Epithelial cell of esophagus (primary cell): ENCODE measurements around the gene EVL.
"Not testable (repeated sequence)": the region's sequence is repeated elsewhere in the genome, so short reads cannot be mapped to it uniquely, and the experiment has no call there.

Experiments used
- DNase-seq: peaks from one replicate; pipeline ENCODE4 v3.0.0; 2010; ENCODE audit warnings: low read depth
- H3K4me3 ChIP-seq: 2 replicates; pipeline ENCODE4 v1.5.1; 2011; ENCODE audit warnings: mild to moderate bottlenecking, low read length, control low read depth
- TF ChIP-seq, protein P1 (sequence below): IDR thresholded peaks from 2 replicates; pipeline ENCODE4 v1.5.1; 2011; ENCODE audit warnings: low read depth, mild to moderate bottlenecking, low read length, control low read depth, inconsistent platforms; ENCODE audit not compliant: insufficient read depth; ENCODE audit errors: missing control alignments

EVL gene

DNA sequence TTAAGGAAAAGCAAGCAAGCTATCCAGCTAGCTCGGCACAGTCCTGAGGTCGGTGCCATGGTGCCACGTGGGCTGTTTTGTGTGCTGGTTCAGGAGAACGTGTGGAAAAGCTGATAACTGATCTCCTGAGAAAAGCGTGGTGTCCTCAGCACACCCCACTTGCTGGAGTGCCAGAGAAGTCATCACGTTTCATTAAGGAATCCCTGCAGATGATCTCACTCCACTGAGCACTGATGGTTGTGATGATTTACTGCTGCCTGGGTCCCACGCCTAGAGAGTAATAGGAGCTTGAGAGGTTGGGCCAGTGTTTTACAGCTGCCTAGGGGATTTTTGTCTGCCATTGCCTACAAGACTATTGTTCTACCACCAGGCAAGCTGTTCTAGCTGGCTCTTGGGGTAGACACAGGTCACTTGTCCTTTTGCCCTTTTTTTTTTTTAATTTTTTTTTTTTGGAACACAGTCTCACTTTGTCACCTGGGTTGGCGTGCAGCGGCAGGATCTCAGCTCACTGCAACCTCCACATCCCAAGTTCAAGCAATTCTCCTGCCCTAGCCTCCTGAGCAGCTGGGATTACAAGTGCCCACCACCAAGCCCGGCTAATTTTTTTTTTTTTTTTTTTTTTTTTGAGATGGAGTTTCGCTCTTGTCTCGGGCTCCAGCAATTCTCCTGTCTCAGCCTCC lies 42.3 kb upstream of the EVL start:
- TF ChIP-seq, protein P1, sequence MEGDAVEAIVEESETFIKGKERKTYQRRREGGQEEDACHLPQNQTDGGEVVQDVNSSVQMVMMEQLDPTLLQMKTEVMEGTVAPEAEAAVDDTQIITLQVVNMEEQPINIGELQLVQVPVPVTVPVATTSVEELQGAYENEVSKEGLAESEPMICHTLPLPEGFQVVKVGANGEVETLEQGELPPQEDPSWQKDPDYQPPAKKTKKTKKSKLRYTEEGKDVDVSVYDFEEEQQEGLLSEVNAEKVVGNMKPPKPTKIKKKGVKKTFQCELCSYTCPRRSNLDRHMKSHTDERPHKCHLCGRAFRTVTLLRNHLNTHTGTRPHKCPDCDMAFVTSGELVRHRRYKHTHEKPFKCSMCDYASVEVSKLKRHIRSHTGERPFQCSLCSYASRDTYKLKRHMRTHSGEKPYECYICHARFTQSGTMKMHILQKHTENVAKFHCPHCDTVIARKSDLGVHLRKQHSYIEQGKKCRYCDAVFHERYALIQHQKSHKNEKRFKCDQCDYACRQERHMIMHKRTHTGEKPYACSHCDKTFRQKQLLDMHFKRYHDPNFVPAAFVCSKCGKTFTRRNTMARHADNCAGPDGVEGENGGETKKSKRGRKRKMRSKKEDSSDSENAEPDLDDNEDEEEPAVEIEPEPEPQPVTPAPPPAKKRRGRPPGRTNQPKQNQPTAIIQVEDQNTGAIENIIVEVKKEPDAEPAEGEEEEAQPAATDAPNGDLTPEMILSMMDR = no peak
- DNase-seq = peak; percentile 27
- no peak overlapping the region for H3K4me3 ChIP-seq

DNA sequence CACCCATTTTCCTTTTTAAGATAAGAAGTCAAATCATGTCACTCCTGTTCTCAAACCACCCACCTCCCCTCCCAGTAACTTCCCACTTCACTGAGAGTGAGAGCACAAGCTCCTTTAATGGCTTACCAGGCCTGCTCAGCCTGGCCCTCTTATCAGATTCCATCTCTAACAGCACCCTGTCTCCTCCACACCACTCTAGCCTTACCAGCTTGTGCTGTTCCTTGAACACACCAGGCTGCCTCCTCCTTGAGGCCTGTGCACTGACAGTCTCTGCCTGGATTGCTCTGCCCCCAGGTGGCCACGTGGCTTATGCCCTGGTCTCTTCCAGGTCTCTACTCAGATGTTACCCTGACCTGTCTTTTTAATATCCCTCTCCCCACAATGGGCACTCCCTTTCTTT lies 40.1 kb upstream of the EVL start:
- peak; percentile 52 for DNase-seq
- TF ChIP-seq, protein P1 = peak; percentile 43
- no peak overlapping the region for H3K4me3 ChIP-seq

DNA sequence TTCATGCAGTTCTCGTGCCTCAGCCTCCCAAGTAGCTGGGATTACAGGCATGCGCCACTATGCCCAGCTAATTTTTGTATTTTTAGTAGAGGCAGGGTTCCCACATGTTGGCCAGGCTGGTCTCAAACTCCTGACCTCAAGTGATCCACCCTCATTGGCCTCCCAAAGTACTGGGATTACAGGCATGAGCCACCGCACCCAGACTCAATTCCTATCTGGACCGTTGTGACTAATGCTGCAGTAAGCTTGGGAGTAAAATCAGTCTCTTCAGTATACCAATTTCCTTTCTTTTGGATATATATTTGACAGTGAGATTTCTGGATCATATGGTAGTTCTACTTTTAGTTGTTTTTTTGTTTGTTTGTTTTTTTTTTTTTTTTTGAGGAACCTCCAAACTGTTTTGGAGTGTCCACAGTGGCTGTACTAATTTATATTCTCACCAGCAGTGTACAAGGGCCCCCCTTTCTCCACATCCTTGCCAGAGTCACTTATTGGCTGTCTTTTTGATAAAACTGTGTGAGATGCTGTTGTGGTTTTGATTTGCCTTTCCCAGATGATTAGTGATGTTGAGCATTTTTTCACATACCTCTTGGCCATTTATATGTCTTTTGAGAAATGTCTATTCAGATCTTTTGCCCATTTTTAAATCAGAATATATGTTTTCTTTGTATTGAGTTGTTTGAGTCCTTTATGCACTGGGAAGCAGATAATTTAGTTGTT lies 37.3 kb upstream of the EVL start:
- H3K4me3 ChIP-seq = no peak overlapping the region
- TF ChIP-seq, protein P1 = no peak
- DNase-seq = no peak

DNA sequence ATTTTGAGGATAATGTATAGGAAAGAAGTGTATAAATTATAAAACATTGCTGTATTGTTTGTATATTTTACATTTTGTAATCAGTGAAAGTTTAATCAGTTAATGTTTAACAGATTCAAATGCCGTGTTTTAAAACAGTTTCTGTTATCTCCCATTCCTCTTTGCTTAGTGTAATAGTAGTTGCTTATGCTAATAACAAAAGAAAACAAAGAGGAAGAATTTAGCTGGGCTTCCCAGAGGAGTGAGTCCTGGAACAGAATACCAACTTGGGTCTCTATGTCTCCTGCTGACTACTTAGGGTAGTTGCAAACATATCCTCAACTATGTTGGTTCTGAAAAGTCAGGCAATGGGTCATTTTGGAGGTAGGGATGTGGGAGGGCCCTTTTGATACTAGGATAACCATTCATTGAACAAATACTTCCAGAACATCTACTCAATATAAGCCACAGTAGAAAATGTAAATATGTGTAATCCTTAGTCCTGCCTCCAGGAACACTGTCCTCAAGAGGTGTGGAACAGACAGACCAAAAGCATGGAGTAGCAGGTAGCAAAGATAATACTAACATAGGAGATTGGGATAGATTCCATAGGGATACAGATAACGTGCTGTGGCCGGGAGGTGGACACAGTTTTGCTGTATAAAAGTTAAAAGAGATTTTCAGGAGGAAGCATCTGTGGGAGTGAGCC lies 36.1 kb upstream of the EVL start:
- H3K4me3 ChIP-seq = no peak overlapping the region
- TF ChIP-seq, protein P1 = no peak
- DNase-seq = no peak

DNA sequence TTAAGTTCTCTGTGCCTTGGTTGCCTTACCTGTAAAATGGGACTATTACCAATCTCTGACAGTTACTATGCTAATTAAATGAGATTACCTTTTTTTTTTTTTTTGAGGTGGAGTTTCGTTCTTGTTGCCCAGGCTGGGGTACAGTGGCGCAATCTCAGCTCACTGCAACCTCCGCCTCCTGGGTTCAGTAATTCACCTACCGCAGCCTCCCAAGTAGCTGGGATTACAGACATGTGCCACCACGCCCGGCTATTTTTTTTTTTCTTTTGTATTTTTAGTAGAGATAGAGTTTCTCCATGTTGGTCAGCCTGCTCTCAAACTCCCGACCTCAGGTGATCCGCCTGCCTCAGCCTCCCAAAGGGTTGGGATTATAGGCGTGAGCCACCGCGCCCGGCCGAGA lies 35.2 kb upstream of the EVL start:
- DNase-seq = peak; percentile 27
- H3K4me3 ChIP-seq = not testable (repeated sequence)

DNA sequence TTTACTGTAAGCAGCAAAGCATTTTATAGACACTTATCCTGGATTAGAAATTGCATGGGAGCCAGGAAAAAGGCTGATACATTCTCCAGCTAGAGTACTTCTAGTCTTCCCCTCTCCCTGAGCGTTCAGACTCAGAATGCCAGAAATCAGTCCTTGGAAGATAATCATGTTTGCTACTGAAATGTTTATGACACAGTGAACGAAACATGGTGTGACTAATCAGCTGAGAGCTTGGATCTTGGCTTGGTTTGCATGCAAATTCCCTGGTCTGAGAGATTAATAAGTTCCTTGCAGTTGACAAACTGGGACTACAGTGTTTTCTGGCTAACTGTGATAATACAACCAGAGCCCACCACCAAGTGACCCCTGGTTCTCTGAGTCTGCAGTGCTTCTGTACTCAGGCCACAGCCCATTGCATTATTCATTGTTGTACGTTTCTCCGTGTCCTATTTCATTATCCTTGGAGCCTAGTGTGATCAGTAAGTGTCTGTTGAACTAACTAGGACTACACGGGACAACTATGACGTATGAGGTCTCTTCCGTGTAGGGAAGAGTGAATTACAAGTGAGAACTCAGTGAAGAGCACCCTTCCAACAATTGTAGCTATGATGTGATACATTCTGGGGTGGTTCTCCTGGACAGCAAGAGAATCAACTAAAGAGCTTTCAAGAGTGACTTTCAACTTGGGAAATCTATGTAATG lies 34.6 kb upstream of the EVL start:
- no peak overlapping the region for H3K4me3 ChIP-seq
- peak; percentile 88 for DNase-seq
- TF ChIP-seq, protein P1 = no peak
